ENCODE results near the gene GFOD1. TPM values are rescaled to one million over a fixed set of nuclear protein-coding genes. Genes with fewer than 3 reads are reported as not detected.
A peak's percentile ranks its signal among the peaks of the same experiment; 100 is the strongest.
"Not testable (repeated sequence)": the region's sequence is repeated elsewhere in the genome, so short reads cannot be mapped to it uniquely, and the experiment has no call there.

GFOD1 gene
- total RNA-seq, 2 experiments from 2014 or later, result 2.4 TPM

DNA sequence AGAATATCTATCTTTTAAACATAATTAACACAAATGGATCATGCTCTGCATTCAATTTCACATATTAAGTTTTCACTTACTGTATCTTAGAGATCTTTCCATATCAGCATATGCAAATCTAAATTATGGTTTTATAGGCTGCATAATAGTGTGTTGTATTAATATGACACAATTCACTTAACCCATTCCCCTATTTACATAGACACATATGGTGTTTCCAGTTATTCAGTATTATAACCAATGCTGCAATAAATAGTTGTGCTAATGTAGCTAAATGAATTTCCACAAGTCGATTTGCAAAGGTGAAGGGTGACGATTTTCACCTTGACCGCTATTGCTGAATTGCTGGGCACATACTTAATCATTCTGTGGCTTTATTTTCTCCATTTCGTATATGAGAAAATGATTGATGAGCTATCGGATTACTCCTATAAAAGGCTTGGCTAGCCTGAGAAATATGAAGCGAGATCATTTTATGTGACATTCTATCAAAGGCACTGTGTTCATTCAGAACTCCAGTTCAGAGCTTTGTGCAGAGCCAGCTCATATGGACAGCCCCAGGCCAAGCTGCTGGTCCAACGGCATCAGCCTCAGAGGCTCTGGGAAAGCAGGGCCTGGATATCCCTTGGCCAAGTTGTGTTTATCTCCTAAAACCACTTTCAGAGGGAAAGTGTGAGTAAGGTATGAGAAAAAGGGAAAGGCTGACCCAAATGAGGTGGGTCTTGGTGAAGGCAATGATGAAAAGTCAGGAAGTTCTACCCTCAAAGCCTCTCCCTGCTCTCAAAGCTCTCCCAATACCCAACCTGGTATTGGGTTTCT lies 50.8 kb downstream of the GFOD1 start:
- H3K4me3 Mint-ChIP-seq, result no peak overlapping the region
- ChIA-PET POLR2A (no interaction called here), CTCF (interaction anchor here (0.7 to 1.4 kb wide), 5 partner anchors 11 to 108 kb away, joined by 3 read pairs; no protein-coding TSS in a partner anchor)
- H3K9me3 Mint-ChIP-seq, result peaks cover 11% of the 10 kb centered on the region
- H3K4me1 Mint-ChIP-seq, result peaks cover 54% of the 10 kb centered on the region
- H3K27me3 Mint-ChIP-seq, result no peaks in the 10 kb centered on the region
- DNase-seq, result no peak
- no peak overlapping the region for H3K27ac Mint-ChIP-seq
- peaks cover 7% of the 10 kb centered on the region for H3K36me3 Mint-ChIP-seq (ENCODE audit: low read depth)

DNA sequence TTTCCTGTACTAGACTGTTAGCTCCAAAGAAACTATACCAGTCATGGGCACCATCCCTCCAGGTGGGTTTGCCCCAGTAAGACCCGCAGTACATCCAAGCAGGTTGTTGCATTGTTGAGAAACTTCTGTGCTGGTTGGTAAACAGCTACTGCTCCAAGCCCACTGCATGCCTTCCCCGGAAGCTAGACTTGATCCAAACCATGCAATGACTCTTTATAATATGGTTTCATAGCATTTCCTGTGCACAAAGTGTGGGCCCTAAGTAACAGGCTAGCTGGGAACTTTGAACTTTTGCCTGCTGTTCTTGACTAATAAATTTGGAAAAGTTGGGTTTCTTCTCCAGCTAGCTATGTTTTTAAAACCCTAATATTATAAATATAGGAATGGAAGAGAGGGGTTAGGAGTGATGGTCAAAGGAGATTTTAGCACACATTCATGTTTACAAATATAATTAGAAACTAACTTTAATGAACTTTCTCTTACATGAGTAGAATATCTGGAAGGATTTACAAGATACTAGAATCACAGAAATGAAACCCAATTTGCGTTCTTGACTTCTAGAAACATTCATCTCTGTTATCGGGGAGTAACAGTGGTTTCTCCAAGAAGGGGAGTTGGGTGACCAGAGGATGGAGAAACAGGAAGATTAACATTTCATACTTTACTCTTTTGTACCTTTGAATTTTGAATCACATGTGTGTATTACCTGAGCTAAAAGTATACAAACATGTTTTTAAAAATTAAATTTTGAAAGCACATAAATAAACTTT lies 51.7 kb downstream of the GFOD1 start:
- POLR2A ChIA-PET, result no interaction called here
- peak overlapping the region; percentile 76 for H3K27ac Mint-ChIP-seq
- peaks cover 7% of the 10 kb centered on the region for H3K36me3 Mint-ChIP-seq (ENCODE audit: low read depth)
- H3K27me3 Mint-ChIP-seq, result no peaks in the 10 kb centered on the region
- H3K4me3 Mint-ChIP-seq, result no peak overlapping the region
- CTCF ChIA-PET, result interaction anchor here (1.0 to 1.4 kb wide), 3 partner anchors 17 to 66 kb away, joined by 3 read pairs; no protein-coding TSS in a partner anchor
- DNase-seq, result no peak
- H3K4me1 Mint-ChIP-seq, result peaks cover 64% of the 10 kb centered on the region
- H3K9me3 Mint-ChIP-seq, result peaks cover 11% of the 10 kb centered on the region

DNA sequence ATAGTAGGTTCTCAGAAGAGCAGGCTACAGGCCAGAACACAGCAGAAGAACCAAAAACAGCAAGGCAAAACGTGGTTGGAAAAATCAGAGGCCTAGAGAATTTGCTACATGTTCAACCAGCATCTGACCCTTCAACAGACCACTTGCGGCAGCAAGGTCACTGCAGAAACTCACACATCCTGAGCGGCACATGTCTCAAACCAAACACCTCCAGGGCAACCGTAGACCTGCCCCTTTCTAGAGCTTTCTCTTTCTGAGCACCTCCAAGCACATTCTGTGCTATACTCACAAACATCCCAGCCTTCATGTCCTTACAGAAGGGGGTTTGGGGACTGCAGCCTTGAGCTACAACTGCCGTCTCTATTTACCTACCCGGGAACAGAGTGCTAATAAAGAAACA lies 52.6 kb downstream of the GFOD1 start:
- ChIA-PET CTCF (interaction anchor here (0.6 to 1.4 kb wide), 3 partner anchors 10 to 65 kb away, joined by 3 read pairs; no protein-coding TSS in a partner anchor), POLR2A (no interaction called here)
- peaks cover 11% of the 10 kb centered on the region for H3K9me3 Mint-ChIP-seq
- peak overlapping the region; percentile 76 for H3K27ac Mint-ChIP-seq
- H3K36me3 Mint-ChIP-seq (ENCODE audit: low read depth), result peaks cover 7% of the 10 kb centered on the region
- no peak for DNase-seq
- H3K4me3 Mint-ChIP-seq, result no peak overlapping the region
- H3K27me3 Mint-ChIP-seq, result no peaks in the 10 kb centered on the region
- H3K4me1 Mint-ChIP-seq, result peaks cover 67% of the 10 kb centered on the region

GRCh38 chr6:13434135-13434775 lies 53.1 kb downstream of the GFOD1 start:
- POLR2A ChIA-PET; H3K36me3 Mint-ChIP-seq (ENCODE audit: low read depth); H3K4me3 Mint-ChIP-seq; H3K27me3 Mint-ChIP-seq; DNase-seq: not testable (repeated sequence)
- peaks cover 71% of the 10 kb centered on the region for H3K4me1 Mint-ChIP-seq
- CTCF ChIA-PET, result interaction anchor here (0.6 to 2.3 kb wide), 2 partner anchors 10 to 12 kb away, joined by 3 to 6 read pairs; no protein-coding TSS in a partner anchor
- peak overlapping the region; percentile 48 for H3K27ac Mint-ChIP-seq
- peaks cover 11% of the 10 kb centered on the region for H3K9me3 Mint-ChIP-seq

- Mint-ChIP-seq H3K27me3 (no peaks in the 10 kb centered on the region), H3K4me1 (peaks cover 76% of the 10 kb centered on the region), H3K36me3 (ENCODE audit: low read depth) (peaks cover 7% of the 10 kb centered on the region), H3K4me3 (no peak overlapping the region), H3K27ac (peak overlapping the region; percentile 70), H3K9me3 (peaks cover 8% of the 10 kb centered on the region)
- no peak for DNase-seq
- ChIA-PET CTCF (interaction anchor here (1.3 to 2.3 kb wide), 3 partner anchors 11 to 141 kb away, joined by 3 to 6 read pairs (median 4); no protein-coding TSS in a partner anchor), POLR2A (no interaction called here)
These were observed 53.7 kb downstream of the GFOD1 start for GRCh38 chr6:13433709-13434121.

DNA sequence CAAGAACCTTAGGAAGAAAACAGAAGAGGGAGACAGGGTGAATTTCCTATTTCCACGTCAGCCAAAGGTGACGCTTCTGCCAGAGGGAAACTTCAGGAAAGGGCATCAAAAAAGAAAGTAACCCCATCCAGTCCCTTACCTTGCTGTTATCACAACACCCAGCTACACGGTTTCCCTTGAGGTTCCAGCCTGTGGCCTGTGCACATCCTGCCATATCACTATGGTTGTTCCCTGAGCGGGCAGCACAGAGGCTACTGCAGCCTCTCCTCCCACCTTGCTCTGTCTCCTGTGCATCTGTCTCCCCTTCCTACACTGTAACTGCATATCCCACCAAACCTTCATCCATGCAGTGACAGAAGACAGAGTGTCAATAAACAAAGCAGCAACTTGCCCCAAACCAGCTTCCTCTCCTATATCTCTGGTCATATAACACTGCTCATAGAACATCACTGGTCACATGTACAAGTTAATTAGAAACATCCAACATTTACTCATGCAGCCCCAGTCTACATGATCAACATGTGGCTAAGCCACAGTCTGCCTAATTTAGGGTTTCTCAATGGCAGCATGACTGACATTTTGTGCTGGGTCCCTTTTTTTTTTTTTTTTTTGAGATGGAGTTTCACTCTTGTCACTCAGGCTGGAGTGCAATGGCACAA lies 54.7 kb downstream of the GFOD1 start:
- no peak for DNase-seq
- H3K4me1 Mint-ChIP-seq, result peaks cover 86% of the 10 kb centered on the region
- H3K27ac Mint-ChIP-seq, result peak overlapping the region; percentile 15
- peaks cover 8% of the 10 kb centered on the region for H3K9me3 Mint-ChIP-seq
- H3K36me3 Mint-ChIP-seq (ENCODE audit: low read depth), result peaks cover 7% of the 10 kb centered on the region
- CTCF ChIA-PET, result interaction anchor here (0.8 to 2.3 kb wide), 7 partner anchors 10 to 146 kb away, joined by 3 to 6 read pairs (median 3); partner anchors contain the start of gene GFOD1
- no peaks in the 10 kb centered on the region for H3K27me3 Mint-ChIP-seq
- no peak overlapping the region for H3K4me3 Mint-ChIP-seq
- POLR2A ChIA-PET, result no interaction called here

DNA sequence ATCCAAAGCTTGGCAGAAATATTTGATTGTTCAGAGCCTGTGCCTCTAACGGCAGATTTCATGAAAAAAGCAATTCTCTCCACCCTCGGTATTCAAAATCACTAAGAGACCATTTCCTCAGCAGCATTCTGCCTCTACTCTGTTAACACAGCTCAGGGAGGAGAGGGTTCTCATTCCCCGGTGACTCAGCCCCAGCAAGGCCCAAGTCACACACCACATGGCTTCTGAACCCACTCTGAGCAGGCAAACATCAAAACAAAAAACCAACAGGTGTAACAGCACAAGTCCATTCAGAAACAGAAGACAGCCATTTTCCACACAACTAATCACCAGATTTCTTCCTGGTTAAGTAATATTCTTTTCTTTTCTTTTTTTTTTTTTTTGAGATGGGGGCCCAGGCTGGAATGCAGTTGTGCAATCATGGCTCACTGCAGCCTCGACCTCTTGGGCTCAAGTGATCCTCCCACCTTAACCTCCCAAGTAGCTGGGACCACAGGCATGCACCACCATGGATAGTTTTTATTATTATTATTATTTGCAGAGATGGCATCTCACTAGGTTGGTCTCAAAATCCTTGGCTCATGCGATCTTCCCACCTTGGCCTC lies 55.4 kb downstream of the GFOD1 start:
- Mint-ChIP-seq H3K27me3 (no peaks in the 10 kb centered on the region), H3K9me3 (peaks cover 8% of the 10 kb centered on the region), H3K36me3 (ENCODE audit: low read depth) (peaks cover 7% of the 10 kb centered on the region), H3K27ac (peak overlapping the region; percentile 84), H3K4me1 (peaks cover 86% of the 10 kb centered on the region), H3K4me3 (no peak overlapping the region)
- peak; percentile 22 for DNase-seq
- CTCF ChIA-PET, result interaction anchor here (0.8 to 2.3 kb wide), 7 partner anchors 9 to 143 kb away, joined by 3 to 6 read pairs (median 3); partner anchors contain the start of gene GFOD1
- POLR2A ChIA-PET, result no interaction called here

GRCh38 chr6:13431059-13431656 lies 56.2 kb downstream of the GFOD1 start:
- Mint-ChIP-seq H3K27me3 (no peaks in the 10 kb centered on the region), H3K4me3 (no peak overlapping the region), H3K4me1 (peaks cover 82% of the 10 kb centered on the region), H3K9me3 (peaks cover 8% of the 10 kb centered on the region), H3K27ac (peak overlapping the region; percentile 84), H3K36me3 (ENCODE audit: low read depth) (peaks cover 7% of the 10 kb centered on the region)
- ChIA-PET POLR2A (no interaction called here), CTCF (interaction anchor here (0.8 to 1.8 kb wide), 4 partner anchors 10 to 56 kb away, joined by 3 to 6 read pairs (median 3); partner anchors contain the start of gene GFOD1)
- no peak for DNase-seq

DNA sequence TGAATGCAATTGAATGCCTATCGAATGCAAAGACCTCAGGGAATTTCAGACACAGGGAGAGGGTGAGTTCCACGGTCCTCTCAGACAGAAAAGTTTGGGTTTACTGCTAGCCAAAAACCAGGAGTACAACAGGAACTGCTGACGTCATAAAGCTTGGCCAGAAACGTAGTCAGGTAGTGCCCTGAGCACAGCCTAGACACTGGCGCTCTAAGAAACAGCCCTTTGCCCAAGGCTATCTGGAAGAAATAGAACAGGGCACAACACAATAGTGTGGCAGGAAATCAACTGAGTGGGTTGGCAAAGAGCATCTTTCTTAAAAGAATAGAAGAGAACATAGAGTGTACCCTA lies 58.0 kb downstream of the GFOD1 start:
- CTCF ChIA-PET, result interaction anchor here (0.6 to 1.7 kb wide), 6 partner anchors 11 to 146 kb away, joined by 3 to 6 read pairs (median 4); no protein-coding TSS in a partner anchor
- no peak overlapping the region for H3K27ac Mint-ChIP-seq
- H3K4me1 Mint-ChIP-seq, result peaks cover 72% of the 10 kb centered on the region
- H3K9me3 Mint-ChIP-seq, result peaks cover 5% of the 10 kb centered on the region
- peaks cover 6% of the 10 kb centered on the region for H3K36me3 Mint-ChIP-seq (ENCODE audit: low read depth)
- H3K27me3 Mint-ChIP-seq, result no peaks in the 10 kb centered on the region
- peak overlapping the region; percentile 20 for H3K4me3 Mint-ChIP-seq
- POLR2A ChIA-PET, result no interaction called here
- DNase-seq, result no peak

DNA sequence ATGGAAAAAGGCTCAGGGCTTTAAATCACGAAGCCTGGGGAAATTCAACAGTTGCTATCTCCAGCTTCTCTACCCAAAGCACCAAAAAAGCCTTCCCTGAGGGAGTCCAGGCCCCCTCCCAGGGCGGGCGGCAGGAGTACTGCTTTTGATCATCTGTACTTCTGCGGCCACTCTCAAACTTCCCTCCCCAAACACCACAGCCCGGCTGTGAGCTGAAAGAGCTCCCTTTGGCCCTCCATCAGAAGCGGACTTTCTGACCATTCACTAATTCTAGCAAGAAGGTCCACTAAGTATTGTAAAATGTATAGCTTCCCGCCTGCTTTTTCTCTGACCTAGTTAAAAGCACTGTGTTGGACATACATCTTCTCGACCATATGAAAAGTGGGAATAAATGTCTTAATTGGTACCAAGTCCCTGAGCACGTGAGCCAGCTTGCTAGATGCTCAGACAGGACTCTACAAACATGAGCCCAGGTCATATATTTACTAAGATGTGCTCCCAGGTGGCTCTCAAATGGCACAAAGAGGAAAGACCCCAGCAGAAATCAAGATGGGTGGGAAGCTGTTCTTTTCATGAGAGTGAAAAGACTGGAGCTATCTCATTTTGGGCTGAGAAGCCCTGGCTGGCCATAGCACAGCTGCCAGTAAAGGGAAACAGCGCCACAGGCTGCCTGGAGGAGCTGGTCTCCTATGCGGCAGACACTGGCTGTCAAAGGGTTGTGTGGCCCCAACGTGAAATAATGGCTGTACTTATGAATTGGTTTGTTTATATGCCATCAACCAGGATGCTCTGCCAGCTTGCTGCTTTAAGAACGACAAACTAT lies 58.6 kb downstream of the GFOD1 start:
- Mint-ChIP-seq H3K4me1 (peaks cover 68% of the 10 kb centered on the region), H3K36me3 (ENCODE audit: low read depth) (peaks cover 3% of the 10 kb centered on the region), H3K9me3 (peaks cover 3% of the 10 kb centered on the region), H3K4me3 (peak overlapping the region; percentile 32), H3K27ac (peak overlapping the region; percentile 82), H3K27me3 (no peaks in the 10 kb centered on the region)
- no peak for DNase-seq
- ChIA-PET POLR2A (no interaction called here), CTCF (interaction anchor here (0.5 to 1.7 kb wide), 10 partner anchors 10 to 227 kb away, joined by 3 to 6 read pairs (median 3); no protein-coding TSS in a partner anchor)

All from activated CD4-positive, alpha-beta T cell treated with anti-CD3 and anti-CD28 coated beads, Interleukin-2, amount 10 ng/mL, durations not matched to agents 7 days and 5 days (primary cell).